ENCODE results near the gene HYPK.

The HYPK gene

DNA sequence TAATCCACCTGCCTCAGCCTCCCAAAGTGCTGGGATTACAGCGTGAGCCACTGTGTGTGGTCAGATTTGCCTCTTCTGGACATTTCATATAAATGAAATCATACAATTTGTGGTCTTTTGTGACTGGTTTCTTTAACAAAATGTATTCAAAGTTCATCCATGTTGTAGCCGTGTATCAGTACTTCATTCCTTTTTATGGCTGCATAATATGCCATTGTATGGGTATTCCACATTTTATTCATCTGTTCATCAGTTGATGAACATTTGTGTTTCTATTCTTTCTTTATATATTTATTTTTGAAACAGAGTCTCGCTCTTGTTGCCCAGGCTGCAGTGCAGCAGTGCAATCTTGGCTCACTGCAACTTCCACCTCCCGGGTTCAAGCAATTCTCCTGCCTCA, 52.2 kb downstream of the HYPK start:
- no peak for DNase-seq

Measured in central memory CD4-positive, alpha-beta T cell (primary cell).